Measurements from ENCODE around the gene FAM222B.
A peak's percentile ranks its signal among the peaks of the same experiment; 100 is the strongest.
"Not testable (repeated sequence)": the region's sequence is repeated elsewhere in the genome, so short reads cannot be mapped to it uniquely, and the experiment has no call there.

The FAM222B gene

GRCh38 chr17:28741358-28742349 is 100.9 kb downstream of the FAM222B start:
- Mint-ChIP-seq H3K36me3 (peaks cover 44% of the 10 kb centered on the region), H3K4me3 (peak overlapping the region; percentile 89), H3K27me3 (no peaks in the 10 kb centered on the region), H3K4me1 (peaks cover 83% of the 10 kb centered on the region), H3K9me3 (no peaks in the 10 kb centered on the region), H3K27ac (peak overlapping the region; percentile 93)
- ATAC-seq, result peak; percentile 21

GRCh38 chr17:28740406-28741357 is 101.9 kb downstream of the FAM222B start:
- peak overlapping the region; percentile 93 for H3K27ac Mint-ChIP-seq
- no peaks in the 10 kb centered on the region for H3K27me3 Mint-ChIP-seq
- H3K4me3 Mint-ChIP-seq, result peak overlapping the region; percentile 89
- H3K9me3 Mint-ChIP-seq, result no peaks in the 10 kb centered on the region
- H3K36me3 Mint-ChIP-seq, result peaks cover 35% of the 10 kb centered on the region
- no peak for ATAC-seq
- peaks cover 73% of the 10 kb centered on the region for H3K4me1 Mint-ChIP-seq

- H3K27ac Mint-ChIP-seq, result peak overlapping the region; percentile 93
- H3K9me3 Mint-ChIP-seq, result no peaks in the 10 kb centered on the region
- H3K4me1 Mint-ChIP-seq, result peaks cover 84% of the 10 kb centered on the region
- no peaks in the 10 kb centered on the region for H3K27me3 Mint-ChIP-seq
- H3K36me3 Mint-ChIP-seq, result peaks cover 40% of the 10 kb centered on the region
- ATAC-seq, result peak; percentile 69
- H3K4me3 Mint-ChIP-seq, result peak overlapping the region; percentile 73
Measured at GRCh38 chr17:28738680-28739384, 103.8 kb downstream of the FAM222B start.

- no peaks in the 10 kb centered on the region for H3K9me3 Mint-ChIP-seq
- peak overlapping the region; percentile 93 for H3K27ac Mint-ChIP-seq
- peaks cover 42% of the 10 kb centered on the region for H3K36me3 Mint-ChIP-seq
- no peaks in the 10 kb centered on the region for H3K27me3 Mint-ChIP-seq
- H3K4me3 Mint-ChIP-seq, result peak overlapping the region; percentile 73
- H3K4me1 Mint-ChIP-seq, result peaks cover 87% of the 10 kb centered on the region
- ATAC-seq, result peak; percentile 89
Measured at GRCh38 chr17:28737770-28738679, 104.6 kb downstream of the FAM222B start.

- peaks cover under 1% of the 10 kb centered on the region for H3K9me3 Mint-ChIP-seq
- H3K27ac Mint-ChIP-seq, result peak overlapping the region; percentile 93
- no peak for ATAC-seq
- H3K36me3 Mint-ChIP-seq, result peaks cover 42% of the 10 kb centered on the region
- no peaks in the 10 kb centered on the region for H3K27me3 Mint-ChIP-seq
- H3K4me3 Mint-ChIP-seq, result peak overlapping the region; percentile 73
- peaks cover 83% of the 10 kb centered on the region for H3K4me1 Mint-ChIP-seq
Measured at GRCh38 chr17:28737316-28737715, 105.3 kb downstream of the FAM222B start.

GRCh38 chr17:28735913-28736769 is 106.4 kb downstream of the FAM222B start:
- H3K4me3 Mint-ChIP-seq, H3K27ac Mint-ChIP-seq, H3K27me3 Mint-ChIP-seq, H3K9me3 Mint-ChIP-seq, ATAC-seq: not testable (repeated sequence)
- H3K36me3 Mint-ChIP-seq, result peaks cover 39% of the 10 kb centered on the region
- peaks cover 72% of the 10 kb centered on the region for H3K4me1 Mint-ChIP-seq

GRCh38 chr17:28735242-28735722 is 107.3 kb downstream of the FAM222B start:
- no peak for ATAC-seq
- H3K4me3 Mint-ChIP-seq, result no peak overlapping the region
- peaks cover 63% of the 10 kb centered on the region for H3K4me1 Mint-ChIP-seq
- H3K27ac Mint-ChIP-seq, result peak overlapping the region; percentile 79
- H3K9me3 Mint-ChIP-seq, result peaks cover 2% of the 10 kb centered on the region
- H3K36me3 Mint-ChIP-seq, result peaks cover 31% of the 10 kb centered on the region
- H3K27me3 Mint-ChIP-seq, result no peaks in the 10 kb centered on the region

GRCh38 chr17:28734712-28735241 is 107.8 kb downstream of the FAM222B start:
- no peak for ATAC-seq
- Mint-ChIP-seq H3K27me3 (no peaks in the 10 kb centered on the region), H3K4me3 (no peak overlapping the region), H3K27ac (peak overlapping the region; percentile 79), H3K9me3 (peaks cover 2% of the 10 kb centered on the region), H3K36me3 (peaks cover 30% of the 10 kb centered on the region), H3K4me1 (peaks cover 61% of the 10 kb centered on the region)

GRCh38 chr17:28733346-28733745 is 109.2 kb downstream of the FAM222B start:
- no peak for ATAC-seq
- no peaks in the 10 kb centered on the region for H3K27me3 Mint-ChIP-seq
- peaks cover 56% of the 10 kb centered on the region for H3K4me1 Mint-ChIP-seq
- H3K27ac Mint-ChIP-seq, result peak overlapping the region; percentile 79
- no peak overlapping the region for H3K4me3 Mint-ChIP-seq
- H3K36me3 Mint-ChIP-seq, result peaks cover 30% of the 10 kb centered on the region
- peaks cover 2% of the 10 kb centered on the region for H3K9me3 Mint-ChIP-seq

- H3K4me3 Mint-ChIP-seq, result no peak overlapping the region
- no peak for ATAC-seq
- peaks cover 2% of the 10 kb centered on the region for H3K9me3 Mint-ChIP-seq
- peak overlapping the region; percentile 89 for H3K27ac Mint-ChIP-seq
- H3K36me3 Mint-ChIP-seq, result peaks cover 21% of the 10 kb centered on the region
- no peaks in the 10 kb centered on the region for H3K27me3 Mint-ChIP-seq
- peaks cover 51% of the 10 kb centered on the region for H3K4me1 Mint-ChIP-seq
Measured at GRCh38 chr17:28729950-28730330, 112.7 kb downstream of the FAM222B start.

GRCh38 chr17:28728364-28729200 is 114.0 kb downstream of the FAM222B start, which contains the start of gene NEK8:
NEK8 (plus strand) TSS chr17:28728788; CDS start chr17:28728814, 26 bp downstream.
- Mint-ChIP-seq H3K9me3 (peaks cover 2% of the 10 kb centered on the region), H3K36me3 (peaks cover 21% of the 10 kb centered on the region), H3K4me1 (peaks cover 51% of the 10 kb centered on the region), H3K27me3 (no peaks in the 10 kb centered on the region), H3K4me3 (peak within 1 kb of the TSS; percentile 89), H3K27ac (peak within 1 kb of the TSS; percentile 89)
- ATAC-seq, result peak; percentile 73

All from stimulated activated memory B cell treated with anti-CD40 and anti-IgM and Interleukin-4, amounts not matched to agents 10 μg/mL and 1 μg/mL and 100 μg/mL, for 72 hours (primary cell).